ENCODE data around the gene IPO9.

- no peak for TF ChIP-seq CTCF (conservative IDR thresholded peaks at IDR 0.05; ENCODE audit: low read depth, low read length)
- no peak for TF ChIP-seq MXI1 (IDR thresholded peaks at IDR 0.05; ENCODE audit: borderline replicate concordance, low read depth, low read length)
- no peak for TF ChIP-seq SMC3 (IDR thresholded peaks at IDR 0.05; ENCODE audit: low read depth, low read length)
- no peak for TF ChIP-seq POLR2A (IDR thresholded peaks at IDR 0.05; ENCODE audit: low read depth, low read length)
- TF ChIP-seq RFX5 (IDR thresholded peaks at IDR 0.05; ENCODE audit: low read depth, low read length): no peak
- TF ChIP-seq MAFK (IDR thresholded peaks at IDR 0.05; ENCODE audit: low read depth, low read length): no peak
- TF ChIP-seq MAZ (IDR thresholded peaks at IDR 0.05; ENCODE audit: borderline replicate concordance, low read depth, low read length): no peak
- no peak for TF ChIP-seq CHD1 (IDR thresholded peaks at IDR 0.05; ENCODE audit: low read depth, low read length)
- no peak for TF ChIP-seq CEBPB (IDR thresholded peaks at IDR 0.05; ENCODE audit: low read depth, low read length)
- no peak for TF ChIP-seq RAD21 (IDR thresholded peaks at IDR 0.05; ENCODE audit: low read length)
- no peak for TF ChIP-seq USF2 (IDR thresholded peaks at IDR 0.05; ENCODE audit: low read depth, low read length)
- TF ChIP-seq ELK1 (IDR thresholded peaks at IDR 0.05; ENCODE audit: borderline replicate concordance, low read depth, low read length): no peak
Measured at GRCh38 chr1:201881617-201882016, 52.7 kb downstream of the IPO9 start.
